GM12864 (cell line): ENCODE data around the gene FOXA3.

Source experiments
- DNase-seq: peaks from one replicate; pipeline ENCODE4 v3.0.0-alpha.2; 2011; ENCODE audit warnings: low read depth
- H3K4me3 ChIP-seq: 2 replicates; pipeline ENCODE4 v1.5.1; 2011; ENCODE audit warnings: mild to moderate bottlenecking, low read depth, low read length, control low read depth
- TF ChIP-seq, protein P1 (sequence below): IDR thresholded peaks from 2 replicates; pipeline ENCODE4 v1.5.1; 2011; ENCODE audit warnings: low read depth, mild to moderate bottlenecking, moderate library complexity, low read length, control low read depth, inconsistent platforms; ENCODE audit errors: missing control alignments

FOXA3 gene

DNA sequence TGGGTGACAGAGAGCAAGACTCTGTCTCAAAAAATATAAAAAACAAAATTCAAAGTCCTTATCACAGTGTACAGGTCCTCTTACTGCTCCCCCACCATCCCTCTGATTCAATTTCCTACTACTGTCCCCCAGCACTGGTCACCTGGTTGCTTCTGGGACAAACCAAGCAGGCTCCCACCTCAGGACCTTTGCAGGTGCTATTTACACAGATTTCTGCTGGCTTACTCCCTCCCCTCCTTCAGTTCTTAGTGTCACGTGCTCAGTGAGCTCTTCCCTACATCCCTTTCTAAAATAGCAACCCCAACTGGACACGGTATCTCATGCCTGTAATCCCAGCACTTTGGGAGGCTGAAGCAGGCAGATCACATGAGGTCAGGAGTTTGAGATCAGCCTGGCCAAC lies 15.8 kb downstream of the FOXA3 start:
- TF ChIP-seq, protein P1, sequence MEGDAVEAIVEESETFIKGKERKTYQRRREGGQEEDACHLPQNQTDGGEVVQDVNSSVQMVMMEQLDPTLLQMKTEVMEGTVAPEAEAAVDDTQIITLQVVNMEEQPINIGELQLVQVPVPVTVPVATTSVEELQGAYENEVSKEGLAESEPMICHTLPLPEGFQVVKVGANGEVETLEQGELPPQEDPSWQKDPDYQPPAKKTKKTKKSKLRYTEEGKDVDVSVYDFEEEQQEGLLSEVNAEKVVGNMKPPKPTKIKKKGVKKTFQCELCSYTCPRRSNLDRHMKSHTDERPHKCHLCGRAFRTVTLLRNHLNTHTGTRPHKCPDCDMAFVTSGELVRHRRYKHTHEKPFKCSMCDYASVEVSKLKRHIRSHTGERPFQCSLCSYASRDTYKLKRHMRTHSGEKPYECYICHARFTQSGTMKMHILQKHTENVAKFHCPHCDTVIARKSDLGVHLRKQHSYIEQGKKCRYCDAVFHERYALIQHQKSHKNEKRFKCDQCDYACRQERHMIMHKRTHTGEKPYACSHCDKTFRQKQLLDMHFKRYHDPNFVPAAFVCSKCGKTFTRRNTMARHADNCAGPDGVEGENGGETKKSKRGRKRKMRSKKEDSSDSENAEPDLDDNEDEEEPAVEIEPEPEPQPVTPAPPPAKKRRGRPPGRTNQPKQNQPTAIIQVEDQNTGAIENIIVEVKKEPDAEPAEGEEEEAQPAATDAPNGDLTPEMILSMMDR, result no peak
- no peak for DNase-seq
- no peak overlapping the region for H3K4me3 ChIP-seq

DNA sequence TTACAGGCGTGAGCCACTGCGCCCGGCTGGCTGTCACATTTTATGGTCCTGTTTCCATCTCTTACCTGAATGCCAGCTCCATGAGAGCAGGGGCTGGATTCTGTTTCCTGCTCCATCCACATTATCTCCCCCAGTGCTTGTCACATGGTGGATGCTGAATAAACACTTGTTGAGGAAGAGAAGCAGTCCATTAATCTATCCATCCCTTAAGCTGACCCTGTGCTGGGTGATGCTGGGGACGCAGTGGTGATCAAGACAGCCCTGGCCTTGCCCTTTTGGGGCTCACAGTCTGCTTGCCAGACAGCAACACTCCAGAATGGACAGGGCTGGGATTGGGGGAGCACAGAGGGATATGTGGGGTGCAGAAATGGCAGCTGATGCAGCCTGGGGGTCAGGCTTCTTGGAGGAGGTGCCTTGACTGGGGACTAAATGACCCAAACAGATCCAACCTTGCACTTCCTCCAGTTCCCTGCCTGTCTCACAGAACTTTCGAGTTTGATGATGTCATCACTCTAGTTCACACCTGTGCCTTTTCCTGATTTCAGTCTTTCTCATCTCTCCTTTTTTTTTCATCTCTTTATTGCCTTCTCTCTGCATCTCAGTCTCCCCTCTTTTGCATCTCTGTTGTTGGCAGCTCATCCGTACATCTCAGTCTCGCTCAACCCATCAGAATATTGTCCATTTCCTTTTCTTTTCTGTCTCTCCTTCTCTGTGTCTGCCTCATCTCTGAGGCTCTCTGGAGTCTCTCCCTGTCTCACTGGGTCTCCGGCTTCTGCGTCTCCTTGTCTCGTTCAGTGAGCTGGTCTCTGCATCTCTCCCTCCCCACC lies 17.2 kb downstream of the FOXA3 start:
- TF ChIP-seq, protein P1, result no peak
- DNase-seq, result no peak
- no peak overlapping the region for H3K4me3 ChIP-seq

DNA sequence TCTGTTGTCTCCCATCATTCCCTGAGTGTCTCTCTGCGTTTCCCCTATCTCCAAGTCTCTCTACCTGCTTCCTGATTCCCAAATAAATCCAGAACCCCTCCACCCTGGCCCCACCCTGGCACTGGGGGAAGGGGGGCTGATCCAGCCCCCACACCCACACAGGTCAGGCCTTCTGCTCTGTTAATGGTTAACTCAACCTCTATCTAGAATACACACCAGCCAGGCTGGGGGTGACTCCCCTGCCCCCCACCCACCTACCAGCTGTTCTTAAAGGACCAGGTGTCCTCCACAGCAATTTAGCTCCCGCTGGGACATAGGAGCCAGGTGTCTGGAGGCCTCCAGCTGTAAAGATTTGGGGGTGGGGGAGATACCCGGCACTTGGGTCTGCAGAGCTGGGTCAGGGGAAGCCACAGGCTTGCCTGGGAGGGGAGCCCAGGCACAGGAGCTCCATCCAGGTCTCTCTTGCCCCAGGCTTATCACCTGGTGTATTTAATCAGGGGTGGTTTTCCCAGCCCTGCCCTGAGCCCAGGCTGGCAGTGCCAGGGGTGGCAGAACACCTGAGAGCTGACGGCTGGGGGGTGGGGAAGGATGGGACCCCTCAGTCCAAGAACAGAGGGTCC lies 17.9 kb downstream of the FOXA3 start:
- no peak overlapping the region for H3K4me3 ChIP-seq

DNA sequence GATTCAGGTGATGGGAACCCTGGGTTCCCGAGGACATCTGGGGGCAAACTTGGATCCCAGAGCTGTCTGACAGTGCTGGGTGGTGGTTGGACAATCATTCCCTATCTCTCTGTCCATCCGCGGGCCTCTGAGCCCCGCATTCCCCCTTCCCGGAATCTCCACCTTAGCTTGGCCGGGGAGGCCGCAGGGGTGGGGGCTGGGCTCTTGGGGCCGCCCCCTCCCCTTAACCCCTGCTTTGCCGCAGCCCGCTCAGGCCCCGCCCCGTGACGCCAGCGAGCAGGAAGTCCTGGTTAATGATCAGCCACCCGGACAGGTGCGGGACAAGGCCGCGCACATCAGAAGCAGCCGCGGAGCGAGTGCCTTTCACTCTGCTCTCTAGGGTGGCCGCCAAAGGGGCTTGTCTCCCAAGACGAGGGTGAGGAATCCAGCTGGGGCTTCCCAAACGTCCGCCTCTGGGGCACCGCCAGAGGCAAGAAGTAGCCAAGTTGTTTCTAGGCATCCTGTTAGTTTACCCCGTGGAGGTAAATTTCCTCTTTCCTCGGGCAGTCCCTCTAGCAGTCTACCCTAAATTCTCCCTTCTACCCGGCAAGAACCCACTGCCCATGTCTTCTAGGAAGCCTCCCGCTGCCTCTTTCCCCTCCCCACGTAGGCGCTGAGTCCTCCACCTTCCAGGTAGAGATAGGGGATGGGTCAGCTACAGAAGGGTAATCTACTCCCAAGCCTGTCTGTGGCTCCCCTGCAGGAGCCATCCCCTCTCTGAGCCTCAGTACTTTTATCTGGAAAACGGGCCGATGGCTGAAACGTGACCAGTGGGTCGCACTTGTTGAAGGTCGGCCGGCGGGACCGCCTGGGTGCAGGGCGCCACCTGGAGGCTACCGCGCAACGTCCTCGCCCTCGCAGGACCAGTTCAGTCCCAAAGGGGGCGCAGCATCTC lies 18.8 kb downstream of the FOXA3 start:
- DNase-seq, result peak; percentile 49
- TF ChIP-seq, protein P1, result peak; percentile 98
- no peak overlapping the region for H3K4me3 ChIP-seq

More for the DNA sequence above, 17.9 kb downstream of the FOXA3 start:
- DNase-seq, result no peak
- TF ChIP-seq, protein P1, result no peak

DNA sequence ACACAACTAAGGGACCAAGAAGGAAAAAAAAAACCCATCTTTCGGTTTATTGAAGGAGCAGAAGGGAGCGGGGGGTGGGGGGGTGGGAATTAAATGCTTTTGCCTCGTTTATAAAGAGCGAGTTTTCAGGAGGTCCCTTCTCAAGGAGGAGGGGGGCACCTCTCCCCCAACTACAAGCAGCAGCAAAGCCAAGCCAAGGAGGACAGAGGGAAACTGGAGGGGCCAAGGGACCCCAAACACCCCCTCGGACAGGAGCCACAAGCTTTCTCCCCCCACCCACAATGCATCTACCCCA lies 19.4 kb downstream of the FOXA3 start:
- TF ChIP-seq, protein P1, result no peak
- DNase-seq, result no peak
- H3K4me3 ChIP-seq, result no peak overlapping the region

DNA sequence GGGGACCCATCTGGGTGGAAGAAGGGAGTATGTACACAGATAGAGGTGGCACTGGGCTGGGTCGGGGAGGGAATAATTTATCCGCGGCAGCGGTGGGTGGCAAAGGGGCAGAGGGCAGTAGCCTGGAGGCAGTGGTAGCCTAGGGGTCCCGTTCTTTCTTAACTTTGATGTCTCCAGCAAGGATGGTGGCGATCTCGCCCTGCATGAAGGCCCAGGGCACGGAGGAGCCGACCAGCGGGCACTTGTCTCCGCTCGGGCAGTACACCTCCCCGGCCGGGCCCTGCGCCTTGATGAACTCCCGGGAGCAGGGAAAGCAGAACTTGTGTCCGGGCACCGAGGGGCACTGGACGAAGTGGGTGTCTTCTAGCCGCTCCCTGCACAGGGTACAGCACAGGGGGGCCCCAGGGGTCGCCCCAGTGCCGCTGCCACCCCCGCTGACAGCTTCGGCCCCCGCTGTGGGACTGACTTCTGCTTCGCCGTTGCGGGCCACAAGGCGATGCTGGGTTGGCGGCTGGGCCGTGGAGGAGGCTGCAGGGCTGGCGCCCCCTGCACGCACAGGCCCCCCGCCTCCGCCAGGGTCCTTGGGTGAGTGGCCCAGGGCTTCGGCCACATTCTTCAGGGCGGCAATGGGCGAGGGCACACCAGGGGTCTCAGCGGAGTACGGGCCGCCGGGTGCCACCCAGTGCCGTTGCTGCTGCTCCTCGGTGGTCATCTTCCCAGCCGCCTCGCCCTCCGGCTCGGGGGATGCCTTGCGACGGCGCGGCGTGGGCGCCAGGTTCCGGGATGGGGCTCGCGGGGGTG lies 20.0 kb downstream of the FOXA3 start:
- H3K4me3 ChIP-seq, result no peak overlapping the region

More for the DNA sequence above, 20.0 kb downstream of the FOXA3 start:
- TF ChIP-seq, protein P1, result no peak
- no peak for DNase-seq
